ENCODE measurements around the gene IMP3. TPM values are rescaled to one million over a fixed set of nuclear protein-coding genes. Genes with fewer than 3 reads are reported as not detected.
A peak's percentile ranks its signal among the peaks of the same experiment; 100 is the strongest.

The IMP3 gene
- total and polyA plus RNA-seq, 9 of the 15 experiments (the other 6 are each of a cell fraction or from before 2014, with no cell fraction given): 14.5 to 160 (median 74.4) TPM

DNA sequence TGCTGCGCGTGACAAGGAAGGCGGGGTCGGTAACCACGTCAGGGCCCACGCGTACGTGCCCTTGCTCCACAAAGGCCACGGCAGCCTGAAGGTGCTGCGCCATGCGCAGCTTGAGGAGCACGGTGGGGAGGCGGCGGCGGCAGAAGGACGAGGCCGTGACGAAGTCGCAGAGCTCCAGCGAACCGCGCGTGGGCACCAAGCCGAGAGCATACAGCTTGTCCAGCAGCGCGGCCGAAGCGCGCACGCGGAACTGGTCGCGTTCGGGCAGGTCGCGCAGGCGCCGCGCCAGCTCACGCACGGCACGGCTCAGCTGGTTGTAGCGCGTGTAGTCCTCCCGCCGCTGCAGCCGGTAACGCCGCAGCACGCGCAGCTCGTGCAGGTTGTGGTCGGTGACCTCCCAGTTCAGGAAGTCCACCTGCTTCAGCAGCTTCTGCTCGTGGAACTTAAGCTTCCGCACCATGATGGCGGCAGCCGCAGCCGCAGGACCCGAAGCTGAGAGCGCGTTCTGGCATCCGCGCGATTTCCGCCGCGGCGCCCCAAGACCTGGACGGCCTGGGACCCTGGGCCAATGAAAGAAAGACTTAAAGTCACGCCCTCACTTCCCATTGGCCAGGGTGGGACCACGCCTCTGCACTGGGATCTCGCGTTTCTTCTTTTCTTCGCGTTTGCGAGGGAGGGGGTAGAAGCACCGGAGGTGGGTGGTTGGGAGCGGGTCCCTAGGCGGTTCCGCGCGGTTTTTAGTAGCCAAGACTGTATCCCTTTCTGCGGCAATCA lies at the start of gene IMP3 (continued):
- TF ChIP-seq, protein P1, sequence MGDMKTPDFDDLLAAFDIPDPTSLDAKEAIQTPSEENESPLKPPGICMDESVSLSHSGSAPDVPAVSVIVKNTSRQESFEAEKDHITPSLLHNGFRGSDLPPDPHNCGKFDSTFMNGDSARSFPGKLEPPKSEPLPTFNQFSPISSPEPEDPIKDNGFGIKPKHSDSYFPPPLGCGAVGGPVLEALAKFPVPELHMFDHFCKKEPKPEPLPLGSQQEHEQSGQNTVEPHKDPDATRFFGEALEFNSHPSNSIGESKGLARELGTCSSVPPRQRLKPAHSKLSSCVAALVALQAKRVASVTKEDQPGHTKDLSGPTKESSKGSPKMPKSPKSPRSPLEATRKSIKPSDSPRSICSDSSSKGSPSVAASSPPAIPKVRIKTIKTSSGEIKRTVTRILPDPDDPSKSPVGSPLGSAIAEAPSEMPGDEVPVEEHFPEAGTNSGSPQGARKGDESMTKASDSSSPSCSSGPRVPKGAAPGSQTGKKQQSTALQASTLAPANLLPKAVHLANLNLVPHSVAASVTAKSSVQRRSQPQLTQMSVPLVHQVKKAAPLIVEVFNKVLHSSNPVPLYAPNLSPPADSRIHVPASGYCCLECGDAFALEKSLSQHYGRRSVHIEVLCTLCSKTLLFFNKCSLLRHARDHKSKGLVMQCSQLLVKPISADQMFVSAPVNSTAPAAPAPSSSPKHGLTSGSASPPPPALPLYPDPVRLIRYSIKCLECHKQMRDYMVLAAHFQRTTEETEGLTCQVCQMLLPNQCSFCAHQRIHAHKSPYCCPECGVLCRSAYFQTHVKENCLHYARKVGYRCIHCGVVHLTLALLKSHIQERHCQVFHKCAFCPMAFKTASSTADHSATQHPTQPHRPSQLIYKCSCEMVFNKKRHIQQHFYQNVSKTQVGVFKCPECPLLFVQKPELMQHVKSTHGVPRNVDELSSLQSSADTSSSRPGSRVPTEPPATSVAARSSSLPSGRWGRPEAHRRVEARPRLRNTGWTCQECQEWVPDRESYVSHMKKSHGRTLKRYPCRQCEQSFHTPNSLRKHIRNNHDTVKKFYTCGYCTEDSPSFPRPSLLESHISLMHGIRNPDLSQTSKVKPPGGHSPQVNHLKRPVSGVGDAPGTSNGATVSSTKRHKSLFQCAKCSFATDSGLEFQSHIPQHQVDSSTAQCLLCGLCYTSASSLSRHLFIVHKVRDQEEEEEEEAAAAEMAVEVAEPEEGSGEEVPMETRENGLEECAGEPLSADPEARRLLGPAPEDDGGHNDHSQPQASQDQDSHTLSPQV (IDR thresholded peaks at IDR 0.05): no peak
- no peak for TF ChIP-seq SMAD4 (CRISPR knock-in tag; conservative IDR thresholded peaks at IDR 0.05)
- TF ChIP-seq NFIX (CRISPR knock-in tag; IDR thresholded peaks at IDR 0.05; ENCODE audit: low read depth): no peak
- no peak for TF ChIP-seq ZNF41 (CRISPR knock-in tag; conservative IDR thresholded peaks at IDR 0.05)
- TF ChIP-seq, protein P2, sequence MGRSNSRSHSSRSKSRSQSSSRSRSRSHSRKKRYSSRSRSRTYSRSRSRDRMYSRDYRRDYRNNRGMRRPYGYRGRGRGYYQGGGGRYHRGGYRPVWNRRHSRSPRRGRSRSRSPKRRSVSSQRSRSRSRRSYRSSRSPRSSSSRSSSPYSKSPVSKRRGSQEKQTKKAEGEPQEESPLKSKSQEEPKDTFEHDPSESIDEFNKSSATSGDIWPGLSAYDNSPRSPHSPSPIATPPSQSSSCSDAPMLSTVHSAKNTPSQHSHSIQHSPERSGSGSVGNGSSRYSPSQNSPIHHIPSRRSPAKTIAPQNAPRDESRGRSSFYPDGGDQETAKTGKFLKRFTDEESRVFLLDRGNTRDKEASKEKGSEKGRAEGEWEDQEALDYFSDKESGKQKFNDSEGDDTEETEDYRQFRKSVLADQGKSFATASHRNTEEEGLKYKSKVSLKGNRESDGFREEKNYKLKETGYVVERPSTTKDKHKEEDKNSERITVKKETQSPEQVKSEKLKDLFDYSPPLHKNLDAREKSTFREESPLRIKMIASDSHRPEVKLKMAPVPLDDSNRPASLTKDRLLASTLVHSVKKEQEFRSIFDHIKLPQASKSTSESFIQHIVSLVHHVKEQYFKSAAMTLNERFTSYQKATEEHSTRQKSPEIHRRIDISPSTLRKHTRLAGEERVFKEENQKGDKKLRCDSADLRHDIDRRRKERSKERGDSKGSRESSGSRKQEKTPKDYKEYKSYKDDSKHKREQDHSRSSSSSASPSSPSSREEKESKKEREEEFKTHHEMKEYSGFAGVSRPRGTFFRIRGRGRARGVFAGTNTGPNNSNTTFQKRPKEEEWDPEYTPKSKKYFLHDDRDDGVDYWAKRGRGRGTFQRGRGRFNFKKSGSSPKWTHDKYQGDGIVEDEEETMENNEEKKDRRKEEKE (IDR thresholded peaks at IDR 0.05; ENCODE audit: borderline replicate concordance in 1 of 2, control insufficient read depth in 1 of 2, low read depth in 2 of 2, low read length in 1 of 2): no peak
- no peak for TF ChIP-seq GABPB2 (CRISPR knock-in tag; conservative IDR thresholded peaks at IDR 0.05)
- TF ChIP-seq BRD9 (IDR thresholded peaks at IDR 0.05; ENCODE audit: low read depth, partially characterized antibody): no peak
- no peak for TF ChIP-seq PTBP1 (IDR thresholded peaks at IDR 0.05; ENCODE audit: low read depth, low read length)
- TF ChIP-seq ZNF384 (IDR thresholded peaks at IDR 0.05; ENCODE audit: low read depth, low read length): no peak
- TF ChIP-seq MEF2A (IDR thresholded peaks at IDR 0.05; ENCODE audit: control insufficient read depth, low read depth, low read length): 0 out of 2 replicates have a peak, but pooled peaks have one; percentile 7
- TF ChIP-seq MCM3 (IDR thresholded peaks at IDR 0.05): no peak
- TF ChIP-seq ZNF133 (CRISPR knock-in tag; IDR thresholded peaks at IDR 0.05): no peak
- TF ChIP-seq TEAD1 (CRISPR knock-in tag; IDR thresholded peaks at IDR 0.05): peak in 1 of 2 experiments; percentile 80; a peak in 2 of 4 replicates
- no peak for TF ChIP-seq CSDE1 (IDR thresholded peaks at IDR 0.05)
- TF ChIP-seq DIDO1 (tag; IDR thresholded peaks at IDR 0.05; ENCODE audit: low read depth): no peak
- 0 out of 2 replicates have a peak, but pooled peaks have one; percentile 10 for TF ChIP-seq CBFA2T2 (conservative IDR thresholded peaks at IDR 0.05)
- no peak for TF ChIP-seq ZNF830 (CRISPR knock-in tag; IDR thresholded peaks at IDR 0.05)
- peak; percentile 61 for TF ChIP-seq DACH1 (IDR thresholded peaks at IDR 0.05; ENCODE audit: partially characterized antibody)
- TF ChIP-seq HMGN3 (IDR thresholded peaks at IDR 0.05; ENCODE audit: borderline replicate concordance, extremely low read depth, insufficient read length, low read depth, low read length): no peak
- TF ChIP-seq RBM34 (IDR thresholded peaks at IDR 0.05; ENCODE audit: borderline replicate concordance, insufficient read depth, low read length): no peak
- no peak for TF ChIP-seq WHSC1 (IDR thresholded peaks at IDR 0.05; ENCODE audit: low read length)
- TF ChIP-seq KLF16 (IDR thresholded peaks at IDR 0.05): peak; percentile 68
- no peak for TF ChIP-seq SMARCA5 (IDR thresholded peaks at IDR 0.05)
- TF ChIP-seq EP300 (IDR thresholded peaks at IDR 0.05; ENCODE audit: low read length): no peak
